OCI-LY3 (cell line): Measurements from ENCODE around the gene EFNA5.

Source experiments
- CTCF ChIP-seq: fragments of 200-600, 300-600 bp; sonication (generic); IDR thresholded peaks from 2 replicates; pipeline ENCODE4 v1.5.1; 2014; ENCODE audit warnings: antibody characterized with exemption, low read length, low read depth
- EZH2phosphoT487 ChIP-seq: fragments of 200-600 bp; shearing (Covaris generic); IDR thresholded peaks from 2 replicates; pipeline ENCODE4 v1.6.1; 2018; ENCODE audit warnings: antibody characterized with exemption, mixed run types, low read depth

- TF ChIP-seq CTCF (no peak), EZH2phosphoT487 (no peak)
Measured at GRCh38 chr5:107592515-107592914, 78.2 kb downstream of the EFNA5 start.
